HG03045 (cell line): Measurements from ENCODE around the gene ABCC12.
"Not testable (repeated sequence)": the region's sequence is repeated elsewhere in the genome, so short reads cannot be mapped to it uniquely, and the experiment has no call there.

Source experiments
- ATAC-seq: cut with Tn5 transposase; IDR thresholded peaks from one replicate; pipeline ENCODE4 v1.9.1; 2021; ENCODE audit warnings: mild to moderate bottlenecking, moderate library complexity; ENCODE audit not compliant: unreplicated experiment

The ABCC12 gene

DNA sequence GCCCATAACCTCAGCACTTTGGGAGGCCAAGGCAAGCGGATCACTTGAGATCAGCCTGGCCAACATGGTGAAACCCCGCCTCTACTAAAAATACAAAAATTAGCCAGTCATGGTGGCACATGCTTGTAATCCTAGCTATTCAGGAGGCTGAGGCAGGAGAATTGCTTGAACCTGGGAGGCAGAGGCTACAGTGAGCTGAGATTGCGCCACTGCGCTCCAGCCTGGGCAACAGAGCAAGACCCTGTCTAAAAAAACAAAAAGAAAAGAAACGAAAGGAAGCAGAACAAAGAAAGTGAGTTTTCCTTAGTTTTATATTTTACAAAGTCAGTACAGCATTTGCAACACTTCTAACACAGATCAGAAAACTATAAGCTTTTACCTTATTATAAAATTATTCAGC is 10.8 kb upstream of the ABCC12 start:
- ATAC-seq, result not testable (repeated sequence)

DNA sequence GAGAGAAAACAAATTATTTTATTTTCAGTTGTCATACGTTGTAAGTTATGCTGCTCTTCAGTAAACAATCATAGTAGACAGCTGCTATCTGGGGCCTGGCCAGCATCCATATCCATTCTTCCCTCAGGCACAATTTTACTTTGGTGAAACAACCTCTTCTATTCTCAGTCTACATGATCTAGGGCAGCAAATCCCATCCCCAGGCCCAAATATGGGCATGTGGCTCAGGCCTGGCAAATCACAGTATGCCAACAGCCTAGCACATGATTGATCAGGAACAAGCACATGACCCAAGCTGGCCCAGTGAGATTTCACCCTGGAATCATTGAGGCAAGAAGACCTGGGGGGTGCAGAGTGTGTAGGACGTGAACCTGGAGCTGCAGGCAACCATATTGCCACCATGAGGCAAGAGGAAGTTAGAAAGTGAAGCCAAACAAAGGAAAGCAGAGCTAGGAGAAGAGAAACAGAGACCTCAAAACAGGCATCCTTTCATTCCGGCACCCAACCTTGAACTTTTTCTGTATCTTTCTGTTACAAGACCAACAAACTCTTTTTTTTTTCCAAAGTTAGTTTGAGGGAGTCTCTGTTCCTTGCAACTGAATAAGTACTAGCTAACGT is 10.3 kb upstream of the ABCC12 start:
- no peak for ATAC-seq

DNA sequence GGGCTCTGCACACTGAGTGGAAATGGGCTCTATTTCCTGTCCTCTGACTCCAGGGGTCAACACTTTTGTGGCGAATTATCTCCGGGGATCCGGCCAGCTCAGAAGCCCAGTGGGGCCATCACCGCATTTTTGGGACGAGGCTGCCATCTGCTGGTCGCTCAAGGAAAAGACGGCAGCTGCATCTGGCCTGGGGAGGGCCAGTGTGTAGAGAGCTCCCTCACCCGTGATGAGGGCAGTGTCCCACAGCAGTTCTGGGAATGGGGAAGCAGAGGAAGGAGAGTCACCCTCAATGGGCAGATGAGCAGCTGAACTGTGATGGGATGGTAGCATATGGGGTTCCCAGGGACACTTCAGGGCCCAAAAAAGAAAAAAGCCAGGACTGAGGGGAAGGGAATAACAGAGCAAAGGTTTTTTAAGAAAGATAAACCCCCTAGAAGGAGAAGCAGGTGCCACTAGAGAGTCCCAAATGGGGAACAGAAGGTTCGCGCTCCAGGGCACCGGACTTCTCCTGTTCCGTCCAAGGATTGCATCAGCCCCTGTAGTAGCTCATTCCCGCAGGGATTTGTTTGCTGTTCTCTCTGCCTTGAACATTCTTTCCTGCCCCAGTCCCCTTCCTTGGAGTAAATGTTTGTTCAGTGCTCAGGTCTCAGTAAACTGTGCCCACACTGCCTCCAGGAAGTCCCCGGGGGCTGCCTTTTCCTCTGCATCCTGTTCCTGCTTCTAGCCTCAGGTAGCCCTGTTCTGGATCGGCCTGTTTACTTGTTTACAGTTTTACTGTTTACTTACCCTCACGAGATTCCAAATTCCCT is 9.3 kb upstream of the ABCC12 start:
- ATAC-seq, result peak; percentile 88

DNA sequence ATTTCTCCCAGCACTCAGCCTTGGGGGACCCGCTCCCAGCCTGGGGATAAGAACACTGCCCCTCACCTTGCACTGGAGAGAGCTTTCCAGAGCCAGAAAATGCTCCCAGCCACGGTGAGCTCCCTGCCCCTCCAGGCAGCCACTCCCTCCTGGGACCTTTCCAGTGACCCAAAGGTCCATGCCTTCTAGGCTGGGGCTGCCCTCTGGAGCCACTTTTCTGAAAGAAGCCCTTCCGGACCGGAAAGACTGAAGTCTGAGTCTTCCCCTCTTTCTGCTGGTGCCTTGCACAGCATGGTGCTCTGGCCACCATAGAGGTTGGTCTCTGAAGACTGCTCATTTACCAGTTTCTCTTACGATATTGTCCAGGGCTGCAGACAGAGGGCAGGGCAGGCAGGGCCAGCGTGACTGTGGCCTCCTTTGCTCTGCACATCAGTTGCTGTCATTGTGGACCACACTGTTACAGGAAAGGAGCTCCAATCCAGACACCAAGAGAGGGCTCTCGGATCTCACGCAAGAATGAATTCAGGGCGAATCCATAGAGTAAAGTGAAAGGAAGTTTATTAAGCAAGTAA is 7.1 kb upstream of the ABCC12 start:
- ATAC-seq, result no peak

- ATAC-seq, result no peak
Observed at GRCh38 chr16:48161906-48162305, 6.1 kb upstream of the ABCC12 start.

DNA sequence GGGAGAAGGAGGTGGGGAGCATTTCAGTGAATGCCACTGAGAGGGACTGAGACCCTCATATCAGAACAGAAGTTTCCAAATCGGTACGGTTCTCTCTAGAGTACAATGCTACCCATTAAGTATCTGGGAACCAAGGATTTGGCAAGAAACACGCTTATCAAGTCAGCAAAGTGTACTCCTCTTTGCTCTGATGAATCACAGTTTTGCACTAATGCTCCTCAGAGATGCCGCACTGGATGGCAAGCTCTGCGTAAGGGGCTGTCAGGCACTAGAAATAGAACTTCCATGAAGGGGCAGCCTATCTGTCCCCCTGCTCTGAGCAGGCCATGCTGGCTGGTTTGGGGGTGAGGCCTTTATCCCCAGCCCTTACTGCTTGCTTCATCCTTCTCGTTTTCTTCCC is 4.8 kb upstream of the ABCC12 start:
- ATAC-seq, result no peak

DNA sequence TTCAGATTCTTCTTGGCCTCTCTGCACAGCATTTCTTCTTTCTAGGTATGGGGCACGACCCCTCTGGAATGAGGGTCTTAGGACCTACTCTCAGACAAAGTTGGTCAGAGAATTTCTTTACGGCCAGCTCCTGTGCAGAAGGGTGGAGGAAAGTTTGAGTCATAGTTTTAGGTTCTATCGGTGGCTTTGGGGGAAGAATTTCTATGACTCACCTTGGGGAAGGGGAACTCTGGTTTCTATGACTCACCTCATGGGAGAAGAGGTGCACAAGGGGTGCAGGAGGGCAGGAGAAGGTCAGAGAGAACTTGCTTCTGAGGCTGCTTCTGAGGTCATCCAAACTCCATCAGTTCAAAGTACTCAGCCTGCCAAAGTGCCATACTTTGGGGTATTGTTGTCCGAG is 2.5 kb upstream of the ABCC12 start:
- peak; percentile 71 for ATAC-seq

GRCh38 chr16:48157794-48158193 is 2.0 kb upstream of the ABCC12 start:
- ATAC-seq, result no peak

DNA sequence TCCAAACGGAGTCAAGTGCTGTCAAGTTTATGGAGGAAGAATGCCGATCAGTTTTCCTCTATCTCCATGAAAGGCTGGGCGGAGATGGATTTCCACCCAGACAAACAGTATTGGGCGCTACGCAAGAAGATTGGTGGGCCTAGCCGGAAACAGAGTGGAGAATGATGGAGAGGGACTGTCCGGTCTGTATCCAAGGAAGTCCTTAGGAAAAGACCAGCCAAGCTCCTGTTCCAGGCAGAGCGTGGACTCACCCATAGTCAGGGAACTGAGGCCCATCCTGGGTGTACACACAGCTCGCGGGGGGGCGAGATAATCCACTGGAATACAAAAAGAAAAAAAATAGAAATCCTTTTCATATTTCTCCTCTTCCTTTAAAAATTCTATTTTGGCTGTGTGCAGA is 1.5 kb upstream of the ABCC12 start:
- ATAC-seq, result no peak

GRCh38 chr16:48156790-48157209 is 1.0 kb upstream of the ABCC12 start:
- ATAC-seq, result no peak

DNA sequence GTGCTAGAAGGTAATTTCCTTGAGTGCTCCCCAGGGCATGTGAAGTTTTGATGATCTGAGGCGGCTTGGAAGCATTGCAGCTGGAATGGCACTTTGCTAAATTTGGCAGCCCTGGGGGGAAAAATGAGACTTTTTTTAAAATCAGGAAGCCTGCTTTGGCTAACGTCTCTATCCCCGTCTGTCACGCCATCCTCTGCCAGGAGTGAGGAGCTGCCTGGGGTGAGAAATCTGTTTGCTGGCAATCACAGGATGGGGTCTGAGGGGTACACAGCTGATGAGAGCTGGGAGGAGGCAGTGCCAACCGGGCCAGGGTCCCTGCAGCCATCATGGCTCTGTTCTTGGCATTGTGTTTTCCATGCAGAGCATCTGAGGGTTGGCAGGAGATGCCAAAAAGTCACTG is 2.0 kb downstream of the ABCC12 start:
- ATAC-seq, result no peak

- no peak for ATAC-seq
Observed at GRCh38 chr16:48152226-48152625, 3.6 kb downstream of the ABCC12 start.

GRCh38 chr16:48150707-48151106 is 5.1 kb downstream of the ABCC12 start:
- ATAC-seq, result no peak

- ATAC-seq, result no peak
Observed at GRCh38 chr16:48146710-48147109, 9.1 kb downstream of the ABCC12 start.

DNA sequence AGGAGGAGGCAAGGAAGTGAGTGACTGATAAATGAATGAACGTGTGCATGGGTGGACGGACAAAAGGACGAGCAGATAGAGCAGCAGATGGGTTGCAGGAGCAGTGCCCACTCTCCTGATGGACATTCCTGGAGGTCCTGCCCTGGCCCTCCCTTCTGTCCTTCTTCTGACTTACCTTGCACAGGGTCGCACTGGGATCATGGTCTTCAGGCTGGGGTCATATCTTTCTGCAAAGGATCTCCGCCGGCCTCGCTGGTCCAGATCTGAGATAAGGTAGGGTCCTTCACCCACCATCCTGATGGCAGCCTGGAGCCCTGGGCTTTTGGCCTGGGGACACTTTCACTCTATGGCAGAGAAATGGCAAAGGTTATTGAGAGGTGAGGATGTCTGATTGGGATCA is 9.7 kb downstream of the ABCC12 start:
- ATAC-seq, result no peak

DNA sequence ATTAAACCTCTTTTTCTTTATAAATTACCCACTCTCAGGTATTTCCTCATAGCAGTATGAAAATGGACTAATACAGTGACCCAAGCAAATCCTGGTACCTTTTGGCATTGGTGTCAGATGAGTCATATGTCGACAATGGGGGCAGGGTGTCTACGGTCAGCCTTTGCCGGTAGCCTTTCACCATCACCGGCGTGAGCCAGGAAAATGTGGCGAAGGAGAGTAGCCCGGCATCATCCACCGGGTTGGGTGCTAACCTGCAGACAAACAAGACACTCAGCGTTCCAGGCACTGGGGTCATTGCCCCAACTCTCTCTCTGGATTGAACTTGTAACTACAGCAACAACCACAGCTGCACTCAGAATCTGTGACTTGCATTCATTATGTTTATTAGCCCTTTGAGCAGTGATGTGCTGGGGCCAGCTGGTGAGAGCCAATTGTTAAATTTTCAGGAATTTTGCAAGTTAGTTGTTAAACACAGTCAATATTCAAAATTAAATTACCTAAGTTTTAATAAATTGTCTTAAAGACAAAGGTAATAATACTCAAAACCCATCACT is 11.9 kb downstream of the ABCC12 start:
- no peak for ATAC-seq

DNA sequence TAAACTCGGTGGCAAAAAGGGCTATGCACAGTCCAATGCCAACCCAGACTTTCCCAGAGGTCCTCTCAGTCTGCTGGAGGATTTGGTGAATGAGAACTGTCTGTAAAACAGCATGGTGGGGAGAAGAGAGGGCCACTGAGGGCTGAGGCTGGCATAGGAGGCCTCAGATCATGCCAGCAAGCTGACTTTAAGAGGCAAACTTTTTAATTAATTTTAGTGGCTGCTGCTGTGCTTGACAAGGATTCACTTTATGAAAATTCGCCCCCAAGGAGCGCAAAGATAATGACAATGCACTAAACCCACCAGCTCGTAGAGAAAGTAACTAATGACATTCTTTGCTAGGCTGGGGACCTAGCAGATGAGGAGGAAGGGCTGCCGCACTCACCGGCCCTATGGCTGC is 15.0 kb downstream of the ABCC12 start:
- ATAC-seq, result no peak

DNA sequence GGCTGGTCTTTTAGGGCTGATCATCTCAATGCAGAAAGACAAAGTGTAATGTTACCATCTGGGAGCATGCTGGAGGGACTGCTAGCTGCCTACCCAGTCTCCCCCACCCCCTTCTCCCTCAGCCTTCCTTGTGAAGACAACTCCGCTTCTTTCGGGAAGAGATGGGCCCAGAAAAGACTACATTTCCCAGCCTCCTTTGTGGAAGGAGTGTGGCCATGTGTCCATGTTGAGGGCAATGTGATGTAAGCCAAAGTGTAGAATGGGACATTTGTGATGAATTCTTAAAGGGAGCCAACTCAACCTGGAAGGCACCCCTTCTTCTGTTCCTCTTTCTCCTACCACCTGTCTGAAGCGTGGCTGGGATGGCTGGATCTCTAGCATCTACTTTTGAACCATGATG is 16.3 kb downstream of the ABCC12 start:
- no peak for ATAC-seq

GRCh38 chr16:48138543-48138942 is 17.2 kb downstream of the ABCC12 start:
- ATAC-seq, result no peak

DNA sequence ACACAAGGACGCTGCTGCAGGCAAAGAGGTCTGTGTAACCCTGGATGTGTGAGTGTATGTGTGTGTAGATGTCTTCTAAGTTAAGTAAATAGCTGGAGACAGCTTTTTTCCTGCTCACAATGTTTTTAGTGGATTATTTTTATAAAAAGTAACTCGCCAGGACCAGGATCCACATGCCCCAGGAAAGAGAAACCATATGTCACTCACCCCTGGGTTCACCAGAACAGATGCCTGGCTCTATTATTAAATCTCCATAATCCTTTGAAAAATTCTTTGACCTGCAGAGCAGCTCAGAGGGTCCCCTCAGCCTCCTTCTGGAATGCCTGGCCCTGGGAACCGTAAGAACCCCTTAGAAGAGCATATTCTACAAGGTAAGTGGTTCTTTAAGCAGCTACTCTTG is 18.0 kb downstream of the ABCC12 start:
- ATAC-seq, result no peak

DNA sequence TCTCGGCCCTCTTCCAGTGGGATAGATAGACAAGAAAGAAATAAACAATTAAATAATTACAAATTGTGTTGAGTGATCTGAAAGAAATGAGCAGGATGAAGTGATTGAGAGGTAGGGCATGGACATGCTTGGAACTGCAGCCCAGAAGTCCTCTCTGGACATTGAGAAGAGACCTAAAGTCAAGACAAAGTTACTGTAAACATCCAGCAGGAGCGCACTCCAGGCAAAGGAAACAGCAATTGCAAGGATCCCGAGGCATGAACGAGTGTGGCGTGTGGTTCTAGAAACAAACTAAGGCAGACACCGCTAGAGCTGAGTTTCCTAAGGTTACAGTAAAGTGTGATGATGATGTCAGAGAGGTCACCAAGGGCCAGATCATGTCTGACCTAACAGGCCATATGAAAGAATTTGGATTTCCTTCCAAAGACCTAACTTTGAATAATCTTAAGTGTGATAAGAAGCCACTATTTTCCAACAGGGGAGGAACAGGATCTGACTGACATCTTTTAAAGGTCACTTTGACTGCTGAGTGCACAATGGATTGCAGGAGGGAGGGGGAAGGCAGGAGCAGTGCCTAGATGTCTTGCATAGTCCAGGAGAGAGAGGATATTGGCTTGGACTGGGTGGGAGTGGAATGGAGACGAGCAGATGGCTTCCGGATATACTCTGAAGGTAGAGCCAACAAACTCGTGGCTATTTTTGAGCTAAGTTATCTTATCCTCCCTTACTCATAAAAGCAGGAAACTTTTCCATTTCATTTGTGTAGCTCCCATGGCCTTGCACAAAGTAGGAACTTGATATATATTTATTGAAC is 19.0 kb downstream of the ABCC12 start:
- no peak for ATAC-seq
